ENCODE results near the gene SGTA. TPM values are rescaled to one million over a fixed set of nuclear protein-coding genes. Genes with fewer than 3 reads are reported as not detected.

SGTA gene
- total and polyA plus RNA-seq, 9 of the 15 experiments (the other 6 are each of a cell fraction or from before 2014, with no cell fraction given): 1.4 to 110 (median 49.9) TPM

DNA sequence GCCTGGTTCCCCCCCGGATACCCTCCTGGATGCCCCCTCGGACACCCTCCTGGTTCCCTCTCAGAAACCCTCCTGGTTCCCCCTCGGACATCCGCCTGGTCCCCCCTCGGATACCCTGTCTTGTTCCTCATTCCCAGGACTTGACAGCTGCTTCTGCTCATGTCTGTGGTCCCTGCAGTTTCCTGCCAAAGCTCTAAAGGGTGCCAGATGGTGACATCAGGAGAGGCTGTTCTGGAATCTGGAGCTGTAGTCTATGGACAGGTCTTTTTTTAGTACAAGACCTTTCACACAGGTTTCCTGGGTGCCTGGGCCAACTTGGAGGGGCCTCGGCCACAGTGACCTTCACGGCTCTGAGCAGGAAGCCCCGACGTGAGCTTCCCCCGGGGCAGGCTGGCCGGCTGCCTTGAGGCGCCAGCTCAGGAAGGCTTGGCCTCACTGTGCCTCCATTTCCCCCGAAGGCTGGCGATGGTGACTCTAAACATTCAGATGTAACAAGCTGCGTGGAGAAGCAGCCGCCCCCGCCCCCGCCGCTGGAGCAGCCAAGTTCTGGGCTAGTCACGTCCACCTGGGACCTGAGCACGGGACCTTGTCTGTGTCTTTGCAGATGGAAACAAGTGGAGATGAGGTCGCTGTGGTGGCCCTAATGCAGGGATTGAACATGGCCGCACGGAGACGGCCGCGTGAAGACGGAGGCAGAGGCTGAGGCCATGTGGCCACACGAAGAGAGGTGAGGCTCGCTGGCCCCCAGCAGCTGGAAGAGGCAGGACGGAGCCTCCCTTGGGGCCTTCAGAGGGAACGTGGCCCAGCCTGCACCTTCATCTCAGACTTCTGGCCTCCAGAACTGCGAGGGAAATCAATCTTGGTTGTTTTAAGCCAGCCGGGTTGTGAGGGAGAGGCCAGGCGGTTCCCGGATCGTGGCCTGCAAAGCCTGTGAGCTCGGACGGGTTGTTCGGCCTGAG, 12.7 kb downstream of the SGTA start:
- no peak for TF ChIP-seq MTA3 (IDR thresholded peaks at IDR 0.05; ENCODE audit: borderline replicate concordance)
- TF ChIP-seq CREBBP (IDR thresholded peaks at IDR 0.05; ENCODE audit: low read depth, low read length): no peak
- no peak for TF ChIP-seq TCF7 (IDR thresholded peaks at IDR 0.05; ENCODE audit: borderline replicate concordance)
- no peak for TF ChIP-seq PHTF2 (CRISPR knock-in tag; IDR thresholded peaks at IDR 0.05)
- TF ChIP-seq KAT8 (IDR thresholded peaks at IDR 0.05; ENCODE audit: low read depth): no peak
- no peak for TF ChIP-seq HIVEP1 (CRISPR knock-in tag; IDR thresholded peaks at IDR 0.05)
- TF ChIP-seq ZNF589 (CRISPR knock-in tag; IDR thresholded peaks at IDR 0.05; ENCODE audit: low read depth): no peak
- TF ChIP-seq ZNF561 (CRISPR knock-in tag; conservative IDR thresholded peaks at IDR 0.05): no peak
- TF ChIP-seq TAF15 (IDR thresholded peaks at IDR 0.05; ENCODE audit: low read depth, low read length): no peak
- no peak for TF ChIP-seq ETV6 (IDR thresholded peaks at IDR 0.05; ENCODE audit: borderline replicate concordance in 1 of 2, low read depth in 2 of 2, low read length in 1 of 2)
- TF ChIP-seq ETV6 (CRISPR knock-in tag; IDR thresholded peaks at IDR 0.05; ENCODE audit: borderline replicate concordance): no peak
- TF ChIP-seq HMGN3 (IDR thresholded peaks at IDR 0.05; ENCODE audit: borderline replicate concordance, extremely low read depth, insufficient read length, low read depth, low read length): no peak
- TF ChIP-seq ZSCAN29 (IDR thresholded peaks at IDR 0.05): no peak
- TF ChIP-seq ZFP1 (CRISPR knock-in tag; IDR thresholded peaks at IDR 0.05): no peak
- no peak for TF ChIP-seq ZNF282 (CRISPR knock-in tag; IDR thresholded peaks at IDR 0.05)
- no peak for TF ChIP-seq KDM1A (IDR thresholded peaks at IDR 0.05)
- TF ChIP-seq POLR2G (IDR thresholded peaks at IDR 0.05; ENCODE audit: low read depth, low read length): no peak
- TF ChIP-seq, protein P1, sequence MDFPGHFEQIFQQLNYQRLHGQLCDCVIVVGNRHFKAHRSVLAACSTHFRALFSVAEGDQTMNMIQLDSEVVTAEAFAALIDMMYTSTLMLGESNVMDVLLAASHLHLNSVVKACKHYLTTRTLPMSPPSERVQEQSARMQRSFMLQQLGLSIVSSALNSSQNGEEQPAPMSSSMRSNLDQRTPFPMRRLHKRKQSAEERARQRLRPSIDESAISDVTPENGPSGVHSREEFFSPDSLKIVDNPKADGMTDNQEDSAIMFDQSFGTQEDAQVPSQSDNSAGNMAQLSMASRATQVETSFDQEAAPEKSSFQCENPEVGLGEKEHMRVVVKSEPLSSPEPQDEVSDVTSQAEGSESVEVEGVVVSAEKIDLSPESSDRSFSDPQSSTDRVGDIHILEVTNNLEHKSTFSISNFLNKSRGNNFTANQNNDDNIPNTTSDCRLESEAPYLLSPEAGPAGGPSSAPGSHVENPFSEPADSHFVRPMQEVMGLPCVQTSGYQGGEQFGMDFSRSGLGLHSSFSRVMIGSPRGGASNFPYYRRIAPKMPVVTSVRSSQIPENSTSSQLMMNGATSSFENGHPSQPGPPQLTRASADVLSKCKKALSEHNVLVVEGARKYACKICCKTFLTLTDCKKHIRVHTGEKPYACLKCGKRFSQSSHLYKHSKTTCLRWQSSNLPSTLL (IDR thresholded peaks at IDR 0.05): no peak
- TF ChIP-seq SMARCA5 (IDR thresholded peaks at IDR 0.05): no peak
- TF ChIP-seq PPARD (CRISPR knock-in tag; IDR thresholded peaks at IDR 0.05): no peak
- H3K9me1 ChIP-seq (ENCODE audit: control insufficient read depth, insufficient read depth, low read length): no peaks in the 10 kb centered on the region
- DNase-seq (ENCODE audit: extremely low read depth in 1 of 4, low spot score in 3 of 4) (no peak), FAIRE-seq (no peak), ATAC-seq (no peak)
- H3K4me3 ChIP-seq: no peak overlapping the region
- H3K9me3 ChIP-seq (replicated peaks; ENCODE audit: control insufficient read depth, insufficient read depth, low read depth, low read length): no peaks in the 10 kb centered on the region
- ChIA-PET CTCF (ENCODE audit: low intra/inter-chr PET ratio) (no interaction called here), POLR2A (interaction anchor here (0.8 to 2.6 kb wide), 5 partner anchors 9 to 13 kb away, joined by 4 to 12 read pairs (median 5); partner anchors contain the start of gene SGTA)
- H3K79me2 ChIP-seq (ENCODE audit: control insufficient read depth, insufficient read depth, low read length): peaks cover 61% of the 10 kb centered on the region
- H3K9ac ChIP-seq (ENCODE audit: insufficient read depth in 1 of 2, low read depth in 2 of 2, low read length in 2 of 2): peak overlapping the region in 1 of 2 experiments; percentile 68; a peak in 1 of 4 replicates
- no TSS peak for BruUV-seq (replicated peaks)
- in situ Hi-C loops (cut with MboI) (no loop called here), intact Hi-C loops (cut with micrococcal nuclease) (no loop called here)
- peaks cover 76% of the 10 kb centered on the region; the same call in 2 of the 3 replicates for H3K36me3 ChIP-seq (ENCODE audit: control insufficient read depth, insufficient read depth, low read length)
- 94% methylated on average over 21 of the region's 40 CpGs for WGBS (ENCODE audit: insufficient coverage, low coverage, missing lambda C conversion rate)
- no peak overlapping the region for H3K4me2 ChIP-seq (ENCODE audit: insufficient read depth, low read length)
- H3K4me1 ChIP-seq (replicated peaks in 1 of 2; ENCODE audit: control insufficient read depth in 2 of 2, insufficient read depth in 2 of 2, low read length in 2 of 2): peaks cover 0 to 51% of the 10 kb centered on the region in 2 experiments; a peak in 3 of 5 replicates
- peaks cover 22% of the 10 kb centered on the region for H4K20me1 ChIP-seq (replicated peaks; ENCODE audit: control insufficient read depth, insufficient read depth, low read length)
- no peaks in the 10 kb centered on the region for H3K27me3 ChIP-seq (ENCODE audit: control insufficient read depth in 2 of 2, insufficient read depth in 2 of 2, low read length in 2 of 2)
- no peak overlapping the region for H2AFZ ChIP-seq (ENCODE audit: low read depth, low read length)
- no peak overlapping the region for H3K27ac ChIP-seq (ENCODE audit: extremely low read depth, low read depth, low read length)

Data from K562 (cell line).